Endothelial cell of umbilical vein (primary cell): Measurements from ENCODE around the gene VEPH1. TPM values are rescaled to one million over a fixed set of nuclear protein-coding genes. Genes with fewer than 3 reads are reported as not detected.

ENCODE experiments used
- BruUV-seq: library from RNA; stranded (reverse); fragments of 400-500 nt; replicated peaks from 2 replicates; lab custom pipeline; 2021; lab: Mats Ljungman, UMichigan
- CTCF ChIA-PET: fragments of 300-600, 350-600 bp; sonication (Branson Sonifier 250); formaldehyde crosslinking; loops from one replicate; lab custom pipeline; 2021; ENCODE audit warnings: antibody characterized with exemption, inconsistent platforms; lab: Charles Lee
- POLR2A ChIA-PET: fragments of 300-600, 350-600 bp; sonication (Branson Sonifier 250); formaldehyde crosslinking; loops from one replicate; lab custom pipeline; 2021; ENCODE audit warnings: antibody characterized with exemption, inconsistent platforms; lab: Charles Lee
- DNase-seq: peaks from one replicate; pipeline ENCODE4 v3.0.0-alpha.2; 2011; ENCODE audit warnings: low read depth, low spot score
- FAIRE-seq: peaks from 2 replicates; lab custom pipeline; 2011; peaks lifted over from hg19 to GRCh38; lab: Jason Lieb, UNC
- H2AFZ ChIP-seq: 2 replicates; pipeline ENCODE4 v1.6.0; 2012; ENCODE audit warnings: low read depth, low read length, control low read depth, inconsistent platforms
- H3K27ac ChIP-seq: 2 replicates; pipeline ENCODE4 v1.5.1; 2011; ENCODE audit warnings: low read depth, mild to moderate bottlenecking, control low read depth, low read length, moderate library complexity; ENCODE audit not compliant: insufficient read depth
- H3K27me3 ChIP-seq, 2 experiments: 2 replicates each; pipeline versions ENCODE4 v1.6.0 to v1.6.1; 2011; ENCODE audit warnings: low read length in 2 of 2, mixed read lengths in 1 of 2; ENCODE audit not compliant: control insufficient read depth in 2 of 2, insufficient read depth in 2 of 2
- H3K36me3 ChIP-seq, 2 experiments: 2 replicates in 1 of 2; 3 replicates in 1 of 2; pipeline ENCODE4 v1.5.1; 2011; ENCODE audit warnings: low read length in 2 of 2, mild to moderate bottlenecking in 1 of 2, moderate library complexity in 1 of 2; ENCODE audit not compliant: control insufficient read depth in 2 of 2, insufficient read depth in 2 of 2; ENCODE audit errors: extremely low read depth in 1 of 2
- H3K4me1 ChIP-seq: 3 replicates; pipeline ENCODE4 v1.5.1; 2011; ENCODE audit warnings: mild to moderate bottlenecking, low read length; ENCODE audit not compliant: control insufficient read depth, insufficient read depth; ENCODE audit errors: extremely low read depth
- H3K4me2 ChIP-seq: 2 replicates; pipeline ENCODE4 v1.6.1; 2011; ENCODE audit warnings: low read length, control low read depth, mixed read lengths; ENCODE audit not compliant: insufficient read depth
- H3K4me3 ChIP-seq, 3 experiments: fragments of 200-600 bp in 1 of 3; sonication (generic), shearing (Covaris generic) in 1 of 3; replicated peaks in 1 of 3; 2 replicates each; pipeline ENCODE4 v1.5.1; 2011 to 2016; ENCODE audit warnings: control low read depth in 3 of 3, low read length in 3 of 3, mild to moderate bottlenecking in 2 of 3, inconsistent platforms in 1 of 3, low read depth in 1 of 3, moderate library complexity in 1 of 3; ENCODE audit not compliant: insufficient read depth in 1 of 3
- H3K79me2 ChIP-seq: 2 replicates; pipeline ENCODE4 v1.6.0; 2012; ENCODE audit warnings: low read length, inconsistent platforms; ENCODE audit not compliant: control insufficient read depth, insufficient read depth
- H3K9ac ChIP-seq: replicated peaks from 2 replicates; pipeline ENCODE3; 2011; ENCODE audit warnings: low read length, control low read depth; ENCODE audit not compliant: insufficient read depth; ENCODE audit errors: extremely low read depth
- H3K9me1 ChIP-seq: replicated peaks from 3 replicates; pipeline ENCODE4 v1.6.0; 2011; ENCODE audit warnings: mild to moderate bottlenecking, low read length; ENCODE audit not compliant: control insufficient read depth, insufficient read depth; ENCODE audit errors: extremely low read depth
- H3K9me3 ChIP-seq: replicated peaks from 2 replicates; pipeline ENCODE4 v1.5.1; 2012; ENCODE audit warnings: low read length, inconsistent platforms; ENCODE audit not compliant: control insufficient read depth, insufficient read depth
- H4K20me1 ChIP-seq: replicated peaks from 2 replicates; pipeline ENCODE3; 2011; ENCODE audit warnings: mild to moderate bottlenecking, low read length; ENCODE audit not compliant: control insufficient read depth, insufficient read depth; ENCODE audit errors: extremely low read depth
- CTCF ChIP-seq, 2 donors: IDR thresholded peaks; 1 replicate in 1 of 2; 2 replicates in 1 of 2; pipeline ENCODE4 v1.5.1; 2011; ENCODE audit warnings: low read length in 2 of 2, mild to moderate bottlenecking in 2 of 2, moderate library complexity in 2 of 2, control low read depth in 1 of 2, inconsistent platforms in 1 of 2, low read depth in 1 of 2; ENCODE audit not compliant: insufficient read depth in 1 of 2; ENCODE audit errors: extremely low read depth in 1 of 2
- EZH2 ChIP-seq: IDR thresholded peaks from 2 replicates; pipeline ENCODE4 v1.6.1; 2012; ENCODE audit warnings: borderline replicate concordance, low read depth, mild to moderate bottlenecking, moderate library complexity, low read length, inconsistent platforms; ENCODE audit not compliant: severe bottlenecking
- FOS ChIP-seq: IDR thresholded peaks from 2 replicates; pipeline ENCODE4 v1.6.1; 2011; ENCODE audit warnings: mild to moderate bottlenecking, low read length, moderate library complexity, borderline replicate concordance; ENCODE audit not compliant: insufficient read depth
- GATA2 ChIP-seq: IDR thresholded peaks from 2 replicates; pipeline ENCODE4 v1.7.0; 2011; ENCODE audit warnings: low read depth, mild to moderate bottlenecking, moderate library complexity, mixed read lengths, low read length; ENCODE audit not compliant: insufficient read length, insufficient read depth
- JUN ChIP-seq: IDR thresholded peaks from 2 replicates; pipeline ENCODE4 v1.6.1; 2011; ENCODE audit warnings: borderline replicate concordance, low read depth; ENCODE audit not compliant: insufficient read length, insufficient read depth
- MAX ChIP-seq: IDR thresholded peaks from 2 replicates; pipeline ENCODE4 v1.6.1; 2011; ENCODE audit not compliant: insufficient read depth, insufficient read length
- POLR2A ChIP-seq: IDR thresholded peaks from 2 replicates; pipeline ENCODE4 v1.6.1; 2012; ENCODE audit warnings: low read depth, mild to moderate bottlenecking, control low read depth, low read length
- POLR2AphosphoS5 ChIP-seq: IDR thresholded peaks from 2 replicates; pipeline ENCODE4 v1.6.1; 2012; ENCODE audit warnings: low read depth, mild to moderate bottlenecking, control low read depth, low read length, moderate library complexity; ENCODE audit not compliant: insufficient read depth
- dilution Hi-C: fragments of 300-500 bp; cut with MboI; formaldehyde crosslinking; loops from one replicate; pipeline ENCODE4 v1.15.0; 2019; ENCODE audit warnings: low sequenced_read_pairs; ENCODE audit not compliant: extremely low pct_ligation_motif_present
- intact Hi-C: fragments of 100-400 bp; cut with micrococcal nuclease; formaldehyde crosslinking; loops from one replicate; pipeline ENCODE4 v1.10.0; 2022
- polyA plus RNA-seq, 4 experiments: library from polyadenylated mRNA; depleted of rRNA in 3 of 4; stranded (reverse) in 3 of 4; unstranded in 1 of 4; fragments of >200 nt; gene quantifications; 2 replicates each; pipeline versions ENCODE4 v1.2.1 to v1.2.3, GENCODE V29; 2011 to 2012; ENCODE audit warnings: missing spikeins in 1 of 4
- total RNA-seq: library from RNA; stranded (reverse); gene quantifications from 2 replicates; pipeline ENCODE4 v1.2.3, GENCODE V29; 2021

The VEPH1 gene
- total and polyA plus RNA-seq, 2 donors (not counting 3 experiments of a cell fraction or from before 2014, with no cell fraction given): 42.9 to 136 TPM

- Histone ChIP-seq H3K4me1 (no peaks in the 10 kb centered on the region), H2AFZ (no peak overlapping the region), H3K27ac (no peak overlapping the region), H3K9me3 (no peaks in the 10 kb centered on the region), H3K9ac (no peak overlapping the region), H3K27me3 (no peaks in the 10 kb centered on the region), H3K79me2 (no peaks in the 10 kb centered on the region), H4K20me1 (no peaks in the 10 kb centered on the region), H3K4me2 (no peak overlapping the region), H3K4me3 (no peak overlapping the region), H3K36me3 (peaks cover 0 to 4% of the 10 kb centered on the region in 2 experiments), H3K9me1 (no peaks in the 10 kb centered on the region)
- FAIRE-seq (no peak), DNase-seq (peak; percentile 54)
- no TSS peak for BruUV-seq
- TF ChIP-seq MAX: no peak
- no peak for TF ChIP-seq JUN
- TF ChIP-seq GATA2: no peak
- no peak for TF ChIP-seq POLR2A
- no peak for TF ChIP-seq FOS
- no peak for TF ChIP-seq POLR2AphosphoS5
- TF ChIP-seq EZH2: no peak
- TF ChIP-seq CTCF (IDR thresholded peaks at IDR 0.05; ENCODE audit: extremely low read depth in 1 of 2, insufficient read depth in 1 of 2, low read depth in 1 of 2, low read length in 2 of 2): no peak
- dilution Hi-C loops: no loop called here
- ChIA-PET CTCF (interaction anchor here (0.8 to 1.5 kb wide), 3 partner anchors 9 to 108 kb away, joined by 3 to 6 read pairs (median 4); no protein-coding TSS in a partner anchor), POLR2A (no interaction called here)
- intact Hi-C loops: no loop called here
Observed at GRCh38 chr3:157311633-157312375, 191.4 kb downstream of the VEPH1 start.
